D721Med (cell line): Measurements from ENCODE around the gene BPIFA3.
"Not testable (repeated sequence)": the region's sequence is repeated elsewhere in the genome, so short reads cannot be mapped to it uniquely, and the experiment has no call there.

Experiments used
- DNase-seq: peaks from one replicate; pipeline ENCODE4 v3.0.0; 2011; ENCODE audit warnings: low spot score; ENCODE audit not compliant: insufficient read length
- FAIRE-seq: peaks from 2 replicates; lab custom pipeline; 2011; peaks lifted over from hg19 to GRCh38; lab: Jason Lieb, UNC
- CTCF ChIP-seq: IDR thresholded peaks from 2 replicates; pipeline ENCODE4 v1.5.1; 2012; ENCODE audit warnings: mild to moderate bottlenecking, control low read depth; ENCODE audit not compliant: insufficient read depth; ENCODE audit errors: missing control alignments

Gene BPIFA3

GRCh38 chr20:33178726-33179125 is 38.4 kb upstream of the BPIFA3 start:
- DNase-seq (no peak), FAIRE-seq (no peak)
- TF ChIP-seq CTCF: no peak

GRCh38 chr20:33180169-33180568 is 37.0 kb upstream of the BPIFA3 start:
- DNase-seq (no peak), FAIRE-seq (no peak)
- TF ChIP-seq CTCF: no peak

GRCh38 chr20:33181482-33182093 is 35.6 kb upstream of the BPIFA3 start:
- FAIRE-seq (no peak), DNase-seq (no peak)
- TF ChIP-seq CTCF: no peak

- DNase-seq (no peak), FAIRE-seq (no peak)
- TF ChIP-seq CTCF: no peak
Observed at GRCh38 chr20:33183312-33183711, 33.8 kb upstream of the BPIFA3 start.

GRCh38 chr20:33185031-33185590 is 32.0 kb upstream of the BPIFA3 start:
- not testable (repeated sequence) for DNase-seq, FAIRE-seq

- no peak for TF ChIP-seq CTCF
- FAIRE-seq: no peak
- no peak for DNase-seq
Observed at GRCh38 chr20:33187491-33187890, 29.7 kb upstream of the BPIFA3 start.

- TF ChIP-seq CTCF: no peak
- no peak for DNase-seq
- no peak for FAIRE-seq
Observed at GRCh38 chr20:33188421-33188820, 28.7 kb upstream of the BPIFA3 start.
